HEK293T (cell line): ENCODE data around the gene ARMC10.

Experiments
- LEF1 ChIP-seq: fragments of 450-650 bp; IDR thresholded peaks from 2 replicates; pipeline ENCODE4 v1.6.1; 2017; ENCODE audit warnings: mild to moderate bottlenecking, borderline replicate concordance
- SUZ12 ChIP-seq: fragments of 450-650 bp; IDR thresholded peaks from 2 replicates; pipeline ENCODE4 v1.6.1; 2016; ENCODE audit warnings: mild to moderate bottlenecking
- TARDBP ChIP-seq: fragments of 450-650 bp; IDR thresholded peaks from 2 replicates; pipeline ENCODE4 v1.6.1; 2016

DNA sequence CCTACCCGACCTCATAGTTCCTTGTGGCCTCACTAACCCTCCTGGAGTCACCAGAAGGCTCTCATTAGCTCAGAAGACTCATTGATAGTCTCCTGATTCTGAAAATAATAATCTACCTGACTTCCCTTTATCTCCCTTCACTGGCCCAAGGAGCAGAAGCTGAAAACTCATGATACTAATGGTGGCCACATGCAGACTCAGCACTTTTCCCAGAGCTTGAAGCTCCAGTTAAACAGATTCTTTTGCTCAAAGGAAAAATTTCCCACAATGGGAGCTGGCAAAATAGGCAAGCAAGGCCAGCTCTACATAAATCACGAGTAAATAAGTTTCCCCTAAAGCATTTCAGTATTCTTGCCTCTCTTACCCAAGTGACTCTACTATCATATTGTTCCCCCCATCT is 65.7 kb downstream of the ARMC10 start:
- TF ChIP-seq LEF1, result no peak
- TF ChIP-seq SUZ12, result no peak
- no peak for TF ChIP-seq TARDBP
